ENCODE measurements around the gene APOB. TPM values are rescaled to one million over a fixed set of nuclear protein-coding genes. Genes with fewer than 3 reads are reported as not detected.

The APOB gene
- total and polyA plus RNA-seq, 8 donors, result 0.03 to 3.2 (median 0.09) TPM

DNA sequence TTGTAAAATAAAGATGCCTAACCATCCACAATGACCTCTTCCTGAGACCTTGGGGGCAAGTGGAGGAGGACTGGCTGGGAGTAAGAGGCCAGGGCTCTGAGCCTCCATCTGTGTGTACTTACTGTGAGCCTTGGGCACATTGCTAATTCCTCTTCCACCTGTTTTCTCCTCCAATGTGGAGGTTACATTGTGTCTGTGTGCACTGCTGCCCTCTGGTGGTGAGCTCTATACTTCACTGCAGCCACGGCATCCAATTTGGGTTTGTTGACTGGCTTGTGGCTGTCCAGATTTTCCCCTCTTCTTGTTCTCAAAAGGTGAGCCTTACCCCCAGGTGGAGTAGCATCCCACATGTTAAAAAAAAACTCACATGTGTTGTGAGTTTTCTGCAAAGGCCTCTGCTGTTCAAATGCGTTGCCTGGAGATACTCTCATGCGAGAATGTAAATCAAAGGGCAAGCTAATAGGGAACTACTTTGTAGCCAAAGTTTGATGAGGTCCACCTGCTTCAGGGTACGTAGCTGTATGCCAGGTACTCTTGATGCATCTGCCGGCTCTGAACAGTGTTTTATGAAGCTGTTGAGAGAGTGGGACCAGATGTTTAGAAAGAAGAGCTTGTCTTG lies 80.8 kb downstream of the APOB start:
- FAIRE-seq (no peak), DNase-seq (peak in 5 of 6 donors; percentile 47 to 87 (median 68)), ATAC-seq (peak; percentile 64 to 98 (median 92))
- TF ChIP-seq, protein P1, sequence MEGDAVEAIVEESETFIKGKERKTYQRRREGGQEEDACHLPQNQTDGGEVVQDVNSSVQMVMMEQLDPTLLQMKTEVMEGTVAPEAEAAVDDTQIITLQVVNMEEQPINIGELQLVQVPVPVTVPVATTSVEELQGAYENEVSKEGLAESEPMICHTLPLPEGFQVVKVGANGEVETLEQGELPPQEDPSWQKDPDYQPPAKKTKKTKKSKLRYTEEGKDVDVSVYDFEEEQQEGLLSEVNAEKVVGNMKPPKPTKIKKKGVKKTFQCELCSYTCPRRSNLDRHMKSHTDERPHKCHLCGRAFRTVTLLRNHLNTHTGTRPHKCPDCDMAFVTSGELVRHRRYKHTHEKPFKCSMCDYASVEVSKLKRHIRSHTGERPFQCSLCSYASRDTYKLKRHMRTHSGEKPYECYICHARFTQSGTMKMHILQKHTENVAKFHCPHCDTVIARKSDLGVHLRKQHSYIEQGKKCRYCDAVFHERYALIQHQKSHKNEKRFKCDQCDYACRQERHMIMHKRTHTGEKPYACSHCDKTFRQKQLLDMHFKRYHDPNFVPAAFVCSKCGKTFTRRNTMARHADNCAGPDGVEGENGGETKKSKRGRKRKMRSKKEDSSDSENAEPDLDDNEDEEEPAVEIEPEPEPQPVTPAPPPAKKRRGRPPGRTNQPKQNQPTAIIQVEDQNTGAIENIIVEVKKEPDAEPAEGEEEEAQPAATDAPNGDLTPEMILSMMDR (IDR thresholded peaks at IDR 0.05), result peak; percentile 80 to 90 (median 82)
- H3K9me3 ChIP-seq, result no peaks in the 10 kb centered on the region
- no peaks in the 10 kb centered on the region for H3K4me1 ChIP-seq
- intact Hi-C loops (cut with DNase I), result loop anchor here in 2 of 3 donors (5.0 to 10.0 kb wide), 2 partner anchors 298 to 301 kb away; partner anchors contain the start of gene GDF7 (in 1 of the 2)
- no peaks in the 10 kb centered on the region for H3K36me3 ChIP-seq
- no peaks in the 10 kb centered on the region for H3K27me3 ChIP-seq
- no peak overlapping the region for H3K27ac ChIP-seq
- 27 to 33% methylated on average over 5 of the region's 5 CpGs for WGBS, 2 donors
- H3K4me3 ChIP-seq, result no peak overlapping the region

DNA sequence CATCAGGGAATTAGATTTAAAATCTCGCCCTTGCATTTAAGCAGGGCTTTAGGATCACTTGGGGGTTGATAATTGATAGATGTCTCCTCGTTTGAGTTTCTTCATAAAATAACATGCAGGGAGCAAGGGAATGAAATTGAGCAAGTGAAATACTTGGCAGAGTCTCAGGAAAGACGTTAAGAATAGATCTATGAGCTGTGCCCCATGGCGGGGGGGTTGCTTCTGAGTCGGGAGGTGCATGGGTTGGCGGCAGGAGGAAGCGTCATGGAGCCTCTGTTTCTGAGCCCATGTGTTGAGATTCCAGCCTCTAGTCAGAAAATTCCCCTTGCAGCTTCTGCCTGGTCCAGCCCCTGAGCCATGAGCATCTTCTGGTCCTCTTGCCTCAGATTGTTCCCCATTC lies 82.0 kb downstream of the APOB start:
- TF ChIP-seq, protein P1 (IDR thresholded peaks at IDR 0.05), result no peak
- ATAC-seq (no peak), FAIRE-seq (no peak), DNase-seq (no peak)
- Histone ChIP-seq H3K27ac (no peak overlapping the region), H3K4me3 (no peak overlapping the region), H3K4me1 (no peaks in the 10 kb centered on the region), H3K9me3 (no peaks in the 10 kb centered on the region), H3K36me3 (no peaks in the 10 kb centered on the region), H3K27me3 (no peaks in the 10 kb centered on the region)
- intact Hi-C loops (cut with DNase I), result loop anchor here in 2 of 3 donors (5.0 to 10.0 kb wide), 2 partner anchors 297 to 300 kb away; partner anchors contain the start of gene GDF7 (in 1 of the 2)
- WGBS, 2 donors, result 31 to 44% methylated on average over 7 of the region's 7 CpGs

DNA sequence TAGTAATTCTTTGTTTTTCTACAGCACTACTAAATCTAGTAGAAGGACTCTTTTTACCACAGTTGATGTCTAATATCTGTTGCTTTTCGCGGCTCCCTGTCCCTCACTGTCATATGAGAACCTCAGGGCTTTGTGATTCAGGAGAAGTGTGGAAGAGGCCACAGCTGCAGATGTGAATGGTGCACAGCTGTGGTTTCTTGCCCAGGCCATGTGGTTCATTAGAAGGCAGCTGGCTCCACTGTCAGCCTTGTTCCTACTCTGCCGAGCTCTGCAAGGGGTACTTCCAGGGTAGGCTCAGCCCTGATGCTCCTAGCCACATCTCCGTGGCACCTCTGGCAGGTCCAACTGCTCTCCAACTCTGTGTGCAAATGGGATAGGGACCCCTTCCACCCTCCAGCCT lies 83.9 kb downstream of the APOB start:
- no peak for ATAC-seq

DNA sequence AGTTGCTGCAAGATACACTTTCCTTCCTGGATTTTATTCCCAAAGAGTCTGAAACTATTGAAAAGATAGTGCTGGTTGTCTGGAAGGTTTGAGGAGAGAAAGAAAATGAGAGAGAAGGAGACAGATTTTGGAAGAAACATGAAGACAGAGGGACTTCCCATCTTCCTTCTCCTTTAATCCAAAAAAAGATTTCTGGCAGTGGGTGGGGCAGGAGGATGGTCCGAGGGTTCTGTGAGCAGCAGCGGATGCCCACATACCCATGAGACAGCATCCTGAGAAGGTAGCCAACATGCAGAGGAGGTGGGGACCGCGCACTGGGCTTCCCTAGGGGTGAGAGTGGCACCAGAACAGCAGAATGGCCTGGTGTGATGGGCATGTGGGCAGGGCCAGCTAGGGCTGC lies 84.6 kb downstream of the APOB start:
- ATAC-seq (no peak), FAIRE-seq (no peak), DNase-seq (no peak)
- Histone ChIP-seq H3K27ac (no peak overlapping the region), H3K9me3 (no peaks in the 10 kb centered on the region), H3K4me3 (no peak overlapping the region), H3K27me3 (no peaks in the 10 kb centered on the region), H3K36me3 (no peaks in the 10 kb centered on the region), H3K4me1 (no peaks in the 10 kb centered on the region)
- TF ChIP-seq, protein P1 (IDR thresholded peaks at IDR 0.05), result no peak
- 59 to 89% methylated on average over 4 of the region's 4 CpGs for WGBS, 2 donors
- intact Hi-C loops (cut with DNase I), result loop anchor here in 1 of 3 donors (10.0 kb wide), 1 partner anchor 174 kb away; no protein-coding TSS in a partner anchor

More for the DNA sequence above, 83.9 kb downstream of the APOB start:
- intact Hi-C loops (cut with DNase I), result loop anchor here in 2 of 3 donors (5.0 to 10.0 kb wide), 2 partner anchors 295 to 298 kb away; partner anchors contain the start of gene GDF7 (in 1 of the 2)
- DNase-seq, result no peak
- Histone ChIP-seq H3K27me3 (no peaks in the 10 kb centered on the region), H3K4me3 (no peak overlapping the region), H3K4me1 (no peaks in the 10 kb centered on the region), H3K9me3 (no peaks in the 10 kb centered on the region), H3K27ac (no peak overlapping the region), H3K36me3 (no peaks in the 10 kb centered on the region)
- FAIRE-seq, result no peak
- TF ChIP-seq, protein P1 (IDR thresholded peaks at IDR 0.05), result no peak
- 54 to 63% methylated on average over 4 of the region's 4 CpGs for WGBS, 2 donors

Measured in pancreas (tissue), 10 donors.